ENCODE data around the gene ODAD4.
A peak's percentile ranks its signal among the peaks of the same experiment; 100 is the strongest.
"Not testable (repeated sequence)": the region's sequence is repeated elsewhere in the genome, so short reads cannot be mapped to it uniquely, and the experiment has no call there.

Gene ODAD4

DNA sequence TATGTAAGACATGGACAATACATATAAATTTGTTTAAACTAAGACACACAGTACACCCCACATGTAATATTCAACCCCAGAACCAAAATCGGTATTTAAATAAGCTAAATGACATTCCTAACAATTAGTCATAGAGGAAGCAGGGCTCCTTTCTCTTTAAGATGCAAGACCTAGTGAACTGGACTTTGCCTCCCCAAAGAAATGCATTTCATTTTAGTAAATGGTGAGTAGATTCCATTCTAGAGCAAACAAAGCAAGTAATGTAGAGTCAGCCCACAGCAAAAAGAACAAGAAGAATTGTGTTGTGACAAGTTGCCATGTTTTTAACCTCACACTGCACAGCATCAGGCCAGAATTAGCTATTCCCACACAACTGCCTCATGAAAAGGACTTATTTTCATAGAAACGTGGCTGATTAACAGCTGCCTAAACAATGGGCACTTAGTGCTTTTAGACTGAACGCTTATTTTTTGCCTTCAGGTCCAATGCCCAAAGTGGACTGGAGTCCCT, 72.4 kb downstream of the ODAD4 start:
- no peak overlapping the region for H2AFZ ChIP-seq (ENCODE audit: low read length)
- no peaks in the 10 kb centered on the region for H3F3A ChIP-seq (ENCODE audit: low read depth)
- H4K20me1 ChIP-seq (ENCODE audit: insufficient read depth, low read length, poor library complexity, severe bottlenecking): peaks cover 21% of the 10 kb centered on the region
- no peak overlapping the region for H3K4me3 ChIP-seq (ENCODE audit: low read length, poor library complexity, severe bottlenecking)
- no peaks in the 10 kb centered on the region for H3K27me3 ChIP-seq (ENCODE audit: insufficient read depth, low read length, poor library complexity, severe bottlenecking)
- H3K4me2 ChIP-seq (ENCODE audit: low read depth, low read length, poor library complexity, severe bottlenecking): no peak overlapping the region
- peaks cover 54% of the 10 kb centered on the region for H3K36me3 ChIP-seq (ENCODE audit: insufficient read depth, low read length)
- H3K79me2 ChIP-seq (ENCODE audit: insufficient read depth, low read length): peaks cover 69% of the 10 kb centered on the region
- H3K4me1 ChIP-seq (ENCODE audit: insufficient read depth, low read length, poor library complexity, severe bottlenecking): no peaks in the 10 kb centered on the region
- H3K9ac ChIP-seq (ENCODE audit: low read depth, low read length, poor library complexity, severe bottlenecking): no peak overlapping the region
- TF ChIP-seq, protein P1, sequence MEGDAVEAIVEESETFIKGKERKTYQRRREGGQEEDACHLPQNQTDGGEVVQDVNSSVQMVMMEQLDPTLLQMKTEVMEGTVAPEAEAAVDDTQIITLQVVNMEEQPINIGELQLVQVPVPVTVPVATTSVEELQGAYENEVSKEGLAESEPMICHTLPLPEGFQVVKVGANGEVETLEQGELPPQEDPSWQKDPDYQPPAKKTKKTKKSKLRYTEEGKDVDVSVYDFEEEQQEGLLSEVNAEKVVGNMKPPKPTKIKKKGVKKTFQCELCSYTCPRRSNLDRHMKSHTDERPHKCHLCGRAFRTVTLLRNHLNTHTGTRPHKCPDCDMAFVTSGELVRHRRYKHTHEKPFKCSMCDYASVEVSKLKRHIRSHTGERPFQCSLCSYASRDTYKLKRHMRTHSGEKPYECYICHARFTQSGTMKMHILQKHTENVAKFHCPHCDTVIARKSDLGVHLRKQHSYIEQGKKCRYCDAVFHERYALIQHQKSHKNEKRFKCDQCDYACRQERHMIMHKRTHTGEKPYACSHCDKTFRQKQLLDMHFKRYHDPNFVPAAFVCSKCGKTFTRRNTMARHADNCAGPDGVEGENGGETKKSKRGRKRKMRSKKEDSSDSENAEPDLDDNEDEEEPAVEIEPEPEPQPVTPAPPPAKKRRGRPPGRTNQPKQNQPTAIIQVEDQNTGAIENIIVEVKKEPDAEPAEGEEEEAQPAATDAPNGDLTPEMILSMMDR (conservative IDR thresholded peaks at IDR 0.05; ENCODE audit: low read length): no peak
- TF ChIP-seq EZH2phosphoT487 (IDR thresholded peaks at IDR 0.05; ENCODE audit: borderline replicate concordance): no peak
- H3K9me2 ChIP-seq (replicated peaks; ENCODE audit: low read depth, low read length): no peaks in the 10 kb centered on the region
- no peaks in the 10 kb centered on the region for H3K9me3 ChIP-seq (ENCODE audit: insufficient read depth, low read depth, low read length)

DNA sequence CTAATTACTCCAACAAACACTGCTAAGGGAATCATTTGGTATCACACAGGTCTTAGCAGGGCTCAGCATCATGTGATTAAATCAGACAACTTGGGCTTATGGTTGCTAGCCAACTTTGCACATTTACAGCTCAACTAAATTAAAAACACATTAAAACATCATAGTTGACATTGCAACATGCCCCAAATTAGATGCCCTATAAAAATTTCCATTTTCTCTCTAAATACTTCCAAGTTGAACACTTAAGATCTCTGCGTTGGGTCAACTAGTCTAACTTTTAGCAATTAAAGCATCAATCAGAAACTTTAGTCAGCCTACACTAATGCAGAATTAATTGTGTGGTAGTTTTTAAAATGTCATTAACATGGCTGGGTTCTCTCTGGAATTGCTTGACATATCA, 74.7 kb downstream of the ODAD4 start:
- Histone ChIP-seq H3K4me2 (ENCODE audit: low read depth, low read length, poor library complexity, severe bottlenecking) (no peak overlapping the region), H3K79me2 (ENCODE audit: insufficient read depth, low read length) (peaks cover 91% of the 10 kb centered on the region), H3K9me2 (replicated peaks; ENCODE audit: low read depth, low read length) (no peaks in the 10 kb centered on the region), H3K9me3 (ENCODE audit: insufficient read depth, low read depth, low read length) (no peaks in the 10 kb centered on the region), H3K27me3 (ENCODE audit: insufficient read depth, low read length, poor library complexity, severe bottlenecking) (no peaks in the 10 kb centered on the region), H3F3A (ENCODE audit: low read depth) (no peaks in the 10 kb centered on the region), H3K36me3 (ENCODE audit: insufficient read depth, low read length) (peaks cover 35% of the 10 kb centered on the region; the same call in 1 of the 2 replicates), H3K9ac (ENCODE audit: low read depth, low read length, poor library complexity, severe bottlenecking) (no peak overlapping the region), H4K20me1 (ENCODE audit: insufficient read depth, low read length, poor library complexity, severe bottlenecking) (peaks cover 32% of the 10 kb centered on the region), H3K4me1 (ENCODE audit: insufficient read depth, low read length, poor library complexity, severe bottlenecking) (no peaks in the 10 kb centered on the region), H2AFZ (ENCODE audit: low read length) (no peak overlapping the region), H3K4me3 (ENCODE audit: low read length, poor library complexity, severe bottlenecking) (no peak overlapping the region)
- TF ChIP-seq, protein P1 (conservative IDR thresholded peaks at IDR 0.05; ENCODE audit: low read length): no peak
- TF ChIP-seq EZH2phosphoT487 (IDR thresholded peaks at IDR 0.05; ENCODE audit: borderline replicate concordance): no peak

DNA sequence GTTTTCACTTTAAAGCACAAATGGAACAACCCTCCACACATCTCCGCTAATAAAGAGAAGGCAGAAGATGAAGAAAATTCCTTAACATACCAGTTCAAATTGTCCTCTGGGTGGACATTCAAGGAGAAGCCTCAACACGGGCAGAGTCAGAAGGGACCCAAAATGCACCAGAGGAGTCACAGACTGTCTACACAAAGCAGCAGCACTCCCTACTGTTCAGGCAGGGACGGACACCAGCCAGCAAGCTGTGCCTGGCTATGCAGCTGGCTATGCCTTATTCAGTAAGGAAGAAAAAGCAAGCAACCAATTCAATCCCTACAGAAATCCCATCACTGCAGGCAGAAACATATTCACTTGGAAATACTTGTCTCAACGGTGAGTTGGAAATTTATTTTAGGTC, 78.8 kb downstream of the ODAD4 start:
- Histone ChIP-seq H3K27me3 (ENCODE audit: insufficient read depth, low read length, poor library complexity, severe bottlenecking) (no peaks in the 10 kb centered on the region), H3F3A (ENCODE audit: low read depth) (no peaks in the 10 kb centered on the region), H4K20me1 (ENCODE audit: insufficient read depth, low read length, poor library complexity, severe bottlenecking) (peaks cover 54% of the 10 kb centered on the region), H3K9ac (ENCODE audit: low read depth, low read length, poor library complexity, severe bottlenecking) (no peak overlapping the region), H3K9me2 (replicated peaks; ENCODE audit: low read depth, low read length) (no peaks in the 10 kb centered on the region), H3K4me2 (ENCODE audit: low read depth, low read length, poor library complexity, severe bottlenecking) (peak overlapping the region; percentile 2), H3K4me1 (ENCODE audit: insufficient read depth, low read length, poor library complexity, severe bottlenecking) (peaks cover 22% of the 10 kb centered on the region), H3K36me3 (ENCODE audit: insufficient read depth, low read length) (no peaks in the 10 kb centered on the region), H2AFZ (ENCODE audit: low read length) (no peak overlapping the region), H3K4me3 (ENCODE audit: low read length, poor library complexity, severe bottlenecking) (no peak overlapping the region), H3K79me2 (ENCODE audit: insufficient read depth, low read length) (peaks cover 98% of the 10 kb centered on the region), H3K9me3 (ENCODE audit: insufficient read depth, low read depth, low read length) (no peaks in the 10 kb centered on the region)
- TF ChIP-seq, protein P1 (conservative IDR thresholded peaks at IDR 0.05; ENCODE audit: low read length): peak; percentile 45
- TF ChIP-seq EZH2phosphoT487 (IDR thresholded peaks at IDR 0.05; ENCODE audit: borderline replicate concordance): no peak

DNA sequence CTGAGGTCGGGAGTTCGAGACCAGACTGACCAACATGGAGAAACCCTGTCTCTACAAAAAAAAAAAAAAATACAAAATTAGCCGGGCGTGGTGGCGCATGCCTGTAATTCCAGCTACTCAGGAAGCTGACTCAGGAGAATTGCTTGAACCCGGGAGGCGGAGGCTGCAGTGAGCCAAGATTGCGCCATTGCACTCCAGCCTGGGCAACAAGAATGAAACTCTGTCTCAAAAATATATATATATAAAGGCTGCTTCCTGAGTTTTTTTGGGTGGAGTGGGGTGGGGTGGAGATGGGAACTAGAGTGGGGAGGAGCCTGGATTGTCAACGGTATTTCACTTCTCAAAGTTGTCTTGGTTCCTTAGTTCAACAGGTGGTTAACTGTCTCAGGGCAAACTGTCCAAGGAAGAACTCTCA, 79.9 kb downstream of the ODAD4 start:
- H3K4me1 ChIP-seq (ENCODE audit: insufficient read depth, low read length, poor library complexity, severe bottlenecking): peaks cover 27% of the 10 kb centered on the region
- not testable (repeated sequence) for H3F3A ChIP-seq (ENCODE audit: low read depth); H3K9me3 ChIP-seq (ENCODE audit: insufficient read depth, low read depth, low read length); H2AFZ ChIP-seq (ENCODE audit: low read length); H3K9me2 ChIP-seq (replicated peaks; ENCODE audit: low read depth, low read length); H3K27me3 ChIP-seq (ENCODE audit: insufficient read depth, low read length, poor library complexity, severe bottlenecking); H3K9ac ChIP-seq (ENCODE audit: low read depth, low read length, poor library complexity, severe bottlenecking); H3K4me3 ChIP-seq (ENCODE audit: low read length, poor library complexity, severe bottlenecking); H3K36me3 ChIP-seq (ENCODE audit: insufficient read depth, low read length)
- H3K4me2 ChIP-seq (ENCODE audit: low read depth, low read length, poor library complexity, severe bottlenecking): peak overlapping the region; percentile 48
- peaks cover 98% of the 10 kb centered on the region for H3K79me2 ChIP-seq (ENCODE audit: insufficient read depth, low read length)
- H4K20me1 ChIP-seq (ENCODE audit: insufficient read depth, low read length, poor library complexity, severe bottlenecking): peaks cover 47% of the 10 kb centered on the region

Measured in Loucy (cell line).